ENCODE results near the gene ARRDC1.

ARRDC1 gene

GRCh38 chr9:137578518-137579258, 26.8 kb upstream of the ARRDC1 start, which contains the start of gene DPH7 (continued):
- TF ChIP-seq ZNF433 (tag by site-specific recombination; IDR thresholded peaks at IDR 0.05; ENCODE audit: low read depth) (no peak), PATZ1 (tag by site-specific recombination; IDR thresholded peaks at IDR 0.05) (peak; percentile 63), ZNF624 (tag by site-specific recombination; IDR thresholded peaks at IDR 0.05) (no peak), FEZF1 (tag by site-specific recombination; IDR thresholded peaks at IDR 0.05) (no peak), KLF7 (tag by site-specific recombination; IDR thresholded peaks at IDR 0.05; ENCODE audit: borderline replicate concordance) (no peak), ZNF501 (tag by site-specific recombination; IDR thresholded peaks at IDR 0.05) (peak; percentile 86; the same call in 1 of the 2 replicates), ZNF654 (tag by site-specific recombination; IDR thresholded peaks at IDR 0.05; ENCODE audit: low read depth) (no peak), ZBTB8A (tag by site-specific recombination; IDR thresholded peaks at IDR 0.05) (peak; percentile 74), HIC1 (tag by site-specific recombination; IDR thresholded peaks at IDR 0.05) (no peak; the same call in 1 of the 2 replicates), ZNF354C (tag by site-specific recombination; IDR thresholded peaks at IDR 0.05; ENCODE audit: borderline replicate concordance, low read depth) (no peak), ZIC2 (tag by site-specific recombination; IDR thresholded peaks at IDR 0.05) (peak; percentile 36; the same call in 1 of the 2 replicates), OSR2 (tag by site-specific recombination; IDR thresholded peaks at IDR 0.05) (no peak), ZNF26 (tag by site-specific recombination; IDR thresholded peaks at IDR 0.05) (no peak), ZNF660 (tag by site-specific recombination; IDR thresholded peaks at IDR 0.05) (peak; percentile 98), ZNF623 (tag by site-specific recombination; IDR thresholded peaks at IDR 0.05) (no peak), KLF9 (tag by site-specific recombination; IDR thresholded peaks at IDR 0.05; ENCODE audit: low read depth) (peak; percentile 74; the same call in 1 of the 2 replicates), ZNF514 (tag by site-specific recombination; IDR thresholded peaks at IDR 0.05) (no peak), ZSCAN30 (tag by site-specific recombination; IDR thresholded peaks at IDR 0.05) (peak; percentile 97), ZSCAN18 (tag by site-specific recombination; IDR thresholded peaks at IDR 0.05) (peak; percentile 30; the same call in 1 of the 2 replicates), GLIS2 (tag by site-specific recombination; IDR thresholded peaks at IDR 0.05) (peak; percentile 46; the same call in 1 of the 2 replicates), TCF7L2 (IDR thresholded peaks at IDR 0.05; ENCODE audit: borderline replicate concordance, low read depth, low read length) (no peak), ZNF148 (tag by site-specific recombination; IDR thresholded peaks at IDR 0.05; ENCODE audit: borderline replicate concordance) (no peak), ZNF544 (tag by site-specific recombination; IDR thresholded peaks at IDR 0.05) (no peak), AEBP2 (tag by site-specific recombination; IDR thresholded peaks at IDR 0.05; ENCODE audit: borderline replicate concordance) (no peak), ZFP3 (tag by site-specific recombination; IDR thresholded peaks at IDR 0.05; ENCODE audit: low read depth) (no peak), ZNF426 (tag by site-specific recombination; IDR thresholded peaks at IDR 0.05) (no peak), ZNF837 (tag by site-specific recombination; IDR thresholded peaks at IDR 0.05) (no peak), ZNF214 (tag by site-specific recombination; IDR thresholded peaks at IDR 0.05; ENCODE audit: borderline replicate concordance) (no peak)
